ENCODE measurements around the gene CNGB1. TPM values are rescaled to one million over a fixed set of nuclear protein-coding genes. Genes with fewer than 3 reads are reported as not detected.

The CNGB1 gene
- polyA plus RNA-seq, 1 donor from 2014 or later: 20.7 TPM

- Histone ChIP-seq H3K4me3 (ENCODE audit: low read length) (no peak overlapping the region), H3K9ac (ENCODE audit: low read length) (no peak overlapping the region), H3K27ac (ENCODE audit: low read length) (no peak overlapping the region), H3K27me3 (ENCODE audit: insufficient read depth, low read depth, low read length) (no peaks in the 10 kb centered on the region), H3K9me3 (ENCODE audit: low read length) (no peaks in the 10 kb centered on the region), H3K4me2 (ENCODE audit: low read length) (no peak overlapping the region), H3F3A (ENCODE audit: insufficient read depth, low read length, poor library complexity, severe bottlenecking) (no peaks in the 10 kb centered on the region), H4K20me1 (ENCODE audit: insufficient read depth) (no peaks in the 10 kb centered on the region), H3K36me3 (ENCODE audit: insufficient read depth, low read length) (no peaks in the 10 kb centered on the region), H2AFZ (ENCODE audit: low read depth, low read length) (no peak overlapping the region), H3K79me2 (replicated peaks; ENCODE audit: insufficient read depth, low read length) (no peaks in the 10 kb centered on the region), H3K9me2 (ENCODE audit: insufficient read depth, low read length) (no peaks in the 10 kb centered on the region)
- no peak for TF ChIP-seq POLR2AphosphoS5 (IDR thresholded peaks at IDR 0.05)
- no peak for TF ChIP-seq RAD21 (conservative IDR thresholded peaks at IDR 0.05)
- no peak for TF ChIP-seq EZH2 (IDR thresholded peaks at IDR 0.05; ENCODE audit: borderline replicate concordance, insufficient read depth, low read length, poor library complexity, severe bottlenecking)
Observed at GRCh38 chr16:57966204-57966771, 4.6 kb downstream of the CNGB1 start.

GRCh38 chr16:57964157-57964700 is 6.7 kb downstream of the CNGB1 start:
- Histone ChIP-seq H3K9ac (ENCODE audit: low read length) (no peak overlapping the region), H3K9me3 (ENCODE audit: low read length) (no peaks in the 10 kb centered on the region), H3K36me3 (ENCODE audit: insufficient read depth, low read length) (no peaks in the 10 kb centered on the region), H3K79me2 (replicated peaks; ENCODE audit: insufficient read depth, low read length) (no peaks in the 10 kb centered on the region), H3K4me3 (ENCODE audit: low read length) (no peak overlapping the region), H3F3A (ENCODE audit: insufficient read depth, low read length, poor library complexity, severe bottlenecking) (no peaks in the 10 kb centered on the region), H3K9me2 (ENCODE audit: insufficient read depth, low read length) (no peaks in the 10 kb centered on the region), H4K20me1 (ENCODE audit: insufficient read depth) (no peaks in the 10 kb centered on the region), H2AFZ (ENCODE audit: low read depth, low read length) (no peak overlapping the region), H3K4me2 (ENCODE audit: low read length) (no peak overlapping the region), H3K27me3 (ENCODE audit: insufficient read depth, low read depth, low read length) (no peaks in the 10 kb centered on the region), H3K27ac (ENCODE audit: low read length) (no peak overlapping the region)
- TF ChIP-seq MXI1 (conservative IDR thresholded peaks at IDR 0.05; ENCODE audit: poor library complexity, severe bottlenecking): no peak
- no peak for TF ChIP-seq RAD21 (conservative IDR thresholded peaks at IDR 0.05)
- no peak for TF ChIP-seq POLR2AphosphoS5 (IDR thresholded peaks at IDR 0.05)
- TF ChIP-seq EP300 (conservative IDR thresholded peaks at IDR 0.05; ENCODE audit: poor library complexity, severe bottlenecking): no peak
- no peak for TF ChIP-seq TAF1 (IDR thresholded peaks at IDR 0.05; ENCODE audit: low read depth)
- TF ChIP-seq EZH2 (IDR thresholded peaks at IDR 0.05; ENCODE audit: borderline replicate concordance, insufficient read depth, low read length, poor library complexity, severe bottlenecking): no peak
- no peak for TF ChIP-seq CTCF (IDR thresholded peaks at IDR 0.05; ENCODE audit: poor library complexity, severe bottlenecking)
- TF ChIP-seq REST (IDR thresholded peaks at IDR 0.05; ENCODE audit: borderline replicate concordance): no peak
- TF ChIP-seq SMC3 (conservative IDR thresholded peaks at IDR 0.05; ENCODE audit: poor library complexity): no peak

Measured in neural cell (in vitro differentiated cells).